Measurements from ENCODE around the gene UACA.

Gene UACA

GRCh38 chr15:70615435-70616310, 147.7 kb downstream of the UACA start:
- Histone ChIP-seq H3K9me3 (no peaks in the 10 kb centered on the region), H3K27me3 (no peaks in the 10 kb centered on the region), H3K4me1 (peaks cover 0 to 5% (median 0%) of the 10 kb centered on the region in 4 donors), H3K36me3 (no peaks in the 10 kb centered on the region), H3K4me3 (no peak overlapping the region), H3K27ac (no peak overlapping the region)
- intact Hi-C loops (cut with DNase I; ENCODE audit: low total_unique reads), result no loop called here
- TF ChIP-seq CTCF (IDR thresholded peaks at IDR 0.05), result no peak
- DNase-seq, result no peak

GRCh38 chr15:70614221-70614620, 149.1 kb downstream of the UACA start:
- Histone ChIP-seq H3K27ac (no peak overlapping the region), H3K4me1 (peaks cover 0 to 5% (median 0%) of the 10 kb centered on the region in 4 donors), H3K27me3 (no peaks in the 10 kb centered on the region), H3K36me3 (no peaks in the 10 kb centered on the region), H3K4me3 (no peak overlapping the region), H3K9me3 (no peaks in the 10 kb centered on the region)
- intact Hi-C loops (cut with DNase I; ENCODE audit: low total_unique reads), result no loop called here
- no peak for DNase-seq
- TF ChIP-seq CTCF (IDR thresholded peaks at IDR 0.05), result no peak

- Histone ChIP-seq H3K9me3 (no peaks in the 10 kb centered on the region), H3K36me3 (no peaks in the 10 kb centered on the region), H3K27me3 (no peaks in the 10 kb centered on the region), H3K4me3 (no peak overlapping the region), H3K27ac (no peak overlapping the region), H3K4me1 (peaks cover 0 to 5% (median under 1%) of the 10 kb centered on the region in 4 donors)
- no peak for DNase-seq
- no peak for TF ChIP-seq CTCF (IDR thresholded peaks at IDR 0.05)
- intact Hi-C loops (cut with DNase I; ENCODE audit: low total_unique reads), result no loop called here
Measured at GRCh38 chr15:70613271-70613670, 150.1 kb downstream of the UACA start.

GRCh38 chr15:70611286-70611685, 152.1 kb downstream of the UACA start:
- no peak for TF ChIP-seq CTCF (IDR thresholded peaks at IDR 0.05)
- no peaks in the 10 kb centered on the region for H3K27me3 ChIP-seq
- no peaks in the 10 kb centered on the region for H3K36me3 ChIP-seq
- intact Hi-C loops (cut with DNase I; ENCODE audit: low total_unique reads), result no loop called here
- no peak overlapping the region for H3K4me3 ChIP-seq
- DNase-seq, result no peak
- no peaks in the 10 kb centered on the region for H3K9me3 ChIP-seq
- peaks cover 0 to 10% (median under 1%) of the 10 kb centered on the region in 4 donors for H3K4me1 ChIP-seq
- H3K27ac ChIP-seq, result no peak overlapping the region

- Histone ChIP-seq H3K4me3 (no peak overlapping the region), H3K27ac (no peak overlapping the region)
Measured at GRCh38 chr15:70610541-70610940, 152.8 kb downstream of the UACA start.

More at GRCh38 chr15:70610541-70610940, 152.8 kb downstream of the UACA start:
- peaks cover 0 to 18% (median 8%) of the 10 kb centered on the region in 4 donors for H3K4me1 ChIP-seq
- no peak for DNase-seq
- intact Hi-C loops (cut with DNase I; ENCODE audit: low total_unique reads), result no loop called here
- no peaks in the 10 kb centered on the region for H3K36me3 ChIP-seq
- H3K27me3 ChIP-seq, result no peaks in the 10 kb centered on the region
- no peaks in the 10 kb centered on the region for H3K9me3 ChIP-seq
- no peak for TF ChIP-seq CTCF (IDR thresholded peaks at IDR 0.05)
